ENCODE data around the gene DZIP1.

DNA sequence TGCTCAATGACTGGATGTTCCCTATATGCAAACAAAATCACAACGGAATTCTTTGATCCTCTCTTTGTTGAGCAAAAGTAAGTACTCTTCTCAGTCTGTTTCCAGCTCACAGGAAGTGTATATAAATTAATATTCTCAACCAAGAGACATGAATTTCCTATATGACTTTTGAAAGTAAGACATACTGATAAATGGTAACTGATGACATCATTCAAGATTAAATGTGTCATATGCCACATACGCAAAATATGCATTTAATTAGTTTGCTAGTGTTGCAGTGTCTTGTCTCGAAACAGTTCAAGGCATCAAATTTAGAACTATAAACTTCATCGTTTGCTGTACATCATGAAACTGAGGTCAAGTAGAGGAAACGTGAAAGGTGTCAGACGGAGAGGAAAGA, 84.1 kb downstream of the DZIP1 start:
- no peak for TF ChIP-seq CEBPB (IDR thresholded peaks at IDR 0.05)
- TF ChIP-seq, protein P1, sequence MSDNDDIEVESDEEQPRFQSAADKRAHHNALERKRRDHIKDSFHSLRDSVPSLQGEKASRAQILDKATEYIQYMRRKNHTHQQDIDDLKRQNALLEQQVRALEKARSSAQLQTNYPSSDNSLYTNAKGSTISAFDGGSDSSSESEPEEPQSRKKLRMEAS (IDR thresholded peaks at IDR 0.05): no peak
- no peak for TF ChIP-seq TEAD4 (IDR thresholded peaks at IDR 0.05)
- TF ChIP-seq RAD21 (IDR thresholded peaks at IDR 0.05; ENCODE audit: low read depth): no peak
- TF ChIP-seq YY1 (IDR thresholded peaks at IDR 0.05; ENCODE audit: low read depth): no peak
- no peak for TF ChIP-seq EGR1 (IDR thresholded peaks at IDR 0.05)
- TF ChIP-seq FOXM1 (IDR thresholded peaks at IDR 0.05; ENCODE audit: borderline replicate concordance, low read depth): no peak
- TF ChIP-seq, protein P2, sequence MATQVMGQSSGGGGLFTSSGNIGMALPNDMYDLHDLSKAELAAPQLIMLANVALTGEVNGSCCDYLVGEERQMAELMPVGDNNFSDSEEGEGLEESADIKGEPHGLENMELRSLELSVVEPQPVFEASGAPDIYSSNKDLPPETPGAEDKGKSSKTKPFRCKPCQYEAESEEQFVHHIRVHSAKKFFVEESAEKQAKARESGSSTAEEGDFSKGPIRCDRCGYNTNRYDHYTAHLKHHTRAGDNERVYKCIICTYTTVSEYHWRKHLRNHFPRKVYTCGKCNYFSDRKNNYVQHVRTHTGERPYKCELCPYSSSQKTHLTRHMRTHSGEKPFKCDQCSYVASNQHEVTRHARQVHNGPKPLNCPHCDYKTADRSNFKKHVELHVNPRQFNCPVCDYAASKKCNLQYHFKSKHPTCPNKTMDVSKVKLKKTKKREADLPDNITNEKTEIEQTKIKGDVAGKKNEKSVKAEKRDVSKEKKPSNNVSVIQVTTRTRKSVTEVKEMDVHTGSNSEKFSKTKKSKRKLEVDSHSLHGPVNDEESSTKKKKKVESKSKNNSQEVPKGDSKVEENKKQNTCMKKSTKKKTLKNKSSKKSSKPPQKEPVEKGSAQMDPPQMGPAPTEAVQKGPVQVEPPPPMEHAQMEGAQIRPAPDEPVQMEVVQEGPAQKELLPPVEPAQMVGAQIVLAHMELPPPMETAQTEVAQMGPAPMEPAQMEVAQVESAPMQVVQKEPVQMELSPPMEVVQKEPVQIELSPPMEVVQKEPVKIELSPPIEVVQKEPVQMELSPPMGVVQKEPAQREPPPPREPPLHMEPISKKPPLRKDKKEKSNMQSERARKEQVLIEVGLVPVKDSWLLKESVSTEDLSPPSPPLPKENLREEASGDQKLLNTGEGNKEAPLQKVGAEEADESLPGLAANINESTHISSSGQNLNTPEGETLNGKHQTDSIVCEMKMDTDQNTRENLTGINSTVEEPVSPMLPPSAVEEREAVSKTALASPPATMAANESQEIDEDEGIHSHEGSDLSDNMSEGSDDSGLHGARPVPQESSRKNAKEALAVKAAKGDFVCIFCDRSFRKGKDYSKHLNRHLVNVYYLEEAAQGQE (IDR thresholded peaks at IDR 0.05; ENCODE audit: low read depth): no peak
- TF ChIP-seq TCF12 (IDR thresholded peaks at IDR 0.05; ENCODE audit: low read depth): no peak
- TF ChIP-seq TAF1 (IDR thresholded peaks at IDR 0.05; ENCODE audit: low read depth): no peak
- TF ChIP-seq CREB1 (IDR thresholded peaks at IDR 0.05; ENCODE audit: low read depth): no peak
- TF ChIP-seq, protein P3, sequence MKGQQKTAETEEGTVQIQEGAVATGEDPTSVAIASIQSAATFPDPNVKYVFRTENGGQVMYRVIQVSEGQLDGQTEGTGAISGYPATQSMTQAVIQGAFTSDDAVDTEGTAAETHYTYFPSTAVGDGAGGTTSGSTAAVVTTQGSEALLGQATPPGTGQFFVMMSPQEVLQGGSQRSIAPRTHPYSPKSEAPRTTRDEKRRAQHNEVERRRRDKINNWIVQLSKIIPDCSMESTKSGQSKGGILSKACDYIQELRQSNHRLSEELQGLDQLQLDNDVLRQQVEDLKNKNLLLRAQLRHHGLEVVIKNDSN (IDR thresholded peaks at IDR 0.05): no peak
- no peak for TF ChIP-seq NFIC (IDR thresholded peaks at IDR 0.05)
- TF ChIP-seq EP300 (IDR thresholded peaks at IDR 0.05; ENCODE audit: borderline replicate concordance): no peak
